CD4-positive, alpha-beta T cell treated with Interferon alpha-2 for 1 hour (primary cell): ENCODE measurements around the gene CAMKK1.
"Not testable (repeated sequence)": the region's sequence is repeated elsewhere in the genome, so short reads cannot be mapped to it uniquely, and the experiment has no call there.

ENCODE experiments used
- DNase-seq, 2 donors: peaks; one replicate each; pipeline ENCODE4 v3.0.0-alpha.2; 2020 to 2022

CAMKK1 gene

GRCh38 chr17:3873862-3874261, 19.0 kb downstream of the CAMKK1 start:
- no peak for DNase-seq

GRCh38 chr17:3870871-3871306, 22.0 kb downstream of the CAMKK1 start:
- peak in 1 of 2 donors; percentile 12 for DNase-seq

DNA sequence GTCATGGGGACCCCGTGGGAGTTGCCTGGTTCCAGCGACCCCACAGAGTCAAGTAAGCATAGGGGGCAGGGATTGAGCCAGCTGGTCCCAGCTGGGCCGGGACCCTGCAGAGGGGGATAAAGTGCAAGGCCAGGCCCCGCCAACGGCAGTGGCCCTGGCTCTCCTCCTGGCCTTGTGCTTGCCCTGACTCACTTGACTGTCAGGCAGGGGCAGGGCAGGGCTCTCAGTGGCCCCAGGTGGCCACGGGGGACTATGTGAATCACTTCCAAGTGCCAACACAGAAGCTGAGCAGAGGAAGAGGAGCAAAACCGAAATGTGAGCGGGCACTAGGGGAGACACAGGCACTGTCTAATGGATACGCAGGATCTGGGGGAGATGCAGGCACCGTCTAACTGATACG, 25.2 kb downstream of the CAMKK1 start:
- DNase-seq, result no peak

DNA sequence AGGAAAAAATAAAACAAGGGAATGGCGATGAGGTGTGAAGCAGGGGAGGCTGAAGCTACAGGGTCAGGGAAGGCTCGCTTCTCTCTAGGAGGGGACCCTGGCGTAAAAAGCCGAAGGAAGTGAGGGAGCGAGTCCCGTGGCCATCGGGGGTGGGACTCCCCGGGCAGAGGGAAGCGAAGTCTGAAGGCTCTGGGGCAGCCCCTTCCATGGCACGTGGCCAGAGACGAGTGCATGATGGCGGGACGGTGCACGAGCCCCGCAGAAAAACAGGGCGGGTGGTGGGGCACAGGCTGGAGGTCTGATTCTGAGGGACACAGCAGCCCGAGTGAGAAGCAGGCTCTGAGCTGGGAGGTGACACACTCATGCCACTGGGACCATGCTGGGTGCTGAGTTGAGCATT, 25.7 kb downstream of the CAMKK1 start:
- no peak for DNase-seq

DNA sequence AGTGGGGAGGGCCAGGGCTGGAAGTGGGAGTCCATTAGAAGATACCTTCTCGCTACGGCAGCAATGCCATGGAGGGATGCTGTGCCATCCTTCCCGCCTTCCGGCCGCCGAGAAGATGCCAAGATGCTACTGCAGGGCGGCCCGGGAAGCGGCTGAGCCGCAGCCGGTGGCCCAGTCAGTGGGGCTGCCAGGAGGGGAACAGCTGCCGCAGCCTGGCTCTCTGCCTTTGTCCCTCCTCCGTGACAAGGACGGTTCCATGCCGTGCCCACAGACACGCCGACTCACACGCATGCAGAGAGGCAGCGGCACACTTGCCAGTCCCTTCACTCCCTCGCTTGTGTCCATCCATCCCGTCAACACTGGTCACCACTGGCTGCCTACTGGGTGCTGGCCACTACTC, 26.6 kb downstream of the CAMKK1 start:
- no peak for DNase-seq

GRCh38 chr17:3865176-3865575, 27.7 kb downstream of the CAMKK1 start:
- no peak for DNase-seq

GRCh38 chr17:3864534-3864933, 28.3 kb downstream of the CAMKK1 start:
- DNase-seq, result no peak

- DNase-seq, result no peak
Measured at GRCh38 chr17:3861761-3862681, 30.8 kb downstream of the CAMKK1 start.

DNA sequence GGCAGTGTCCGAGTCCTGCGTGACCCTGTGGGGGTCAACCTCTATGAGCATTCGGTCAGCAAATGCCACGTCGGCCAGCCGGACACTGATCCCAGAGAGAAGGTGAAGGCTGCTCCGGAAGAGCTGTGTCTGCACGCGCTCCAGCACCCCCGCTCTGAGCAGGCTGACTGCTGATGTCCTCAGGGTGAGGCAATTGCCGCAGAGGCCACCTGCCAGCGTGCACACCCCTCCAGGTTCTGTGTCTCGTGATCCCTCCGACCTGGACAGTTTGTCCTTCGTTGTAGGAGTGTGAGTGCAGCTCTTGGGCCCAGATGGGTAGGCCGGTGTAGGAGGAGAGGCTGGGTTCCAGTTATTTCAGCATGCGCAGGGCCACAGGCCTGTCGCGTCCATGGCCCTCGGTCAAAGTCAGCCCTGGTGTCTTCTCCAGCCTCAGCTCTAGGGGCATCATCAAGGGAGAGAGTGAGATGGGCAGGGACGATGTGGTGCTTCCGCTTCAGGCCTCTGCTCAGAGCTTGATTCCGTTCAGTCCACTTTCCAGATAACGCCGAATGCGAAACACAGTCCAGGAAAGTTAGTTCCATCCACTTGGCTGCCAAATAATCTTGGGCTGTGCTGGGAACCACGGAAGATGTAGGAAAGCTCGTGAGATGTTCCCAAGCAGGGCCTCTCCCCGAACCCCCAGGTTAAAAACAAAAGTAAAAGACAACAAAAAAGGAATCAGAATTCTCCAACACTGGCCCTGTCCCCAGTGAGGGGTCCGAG, 31.7 kb downstream of the CAMKK1 start:
- no peak for DNase-seq

GRCh38 chr17:3859940-3860339, 32.9 kb downstream of the CAMKK1 start:
- no peak for DNase-seq

GRCh38 chr17:3857261-3858105, 35.4 kb downstream of the CAMKK1 start:
- DNase-seq, result no peak

- DNase-seq, result not testable (repeated sequence)
Measured at GRCh38 chr17:3854204-3854603, 38.6 kb downstream of the CAMKK1 start.

GRCh38 chr17:3852561-3852960, 40.3 kb downstream of the CAMKK1 start:
- no peak for DNase-seq

GRCh38 chr17:3851461-3852100, 41.3 kb downstream of the CAMKK1 start:
- no peak for DNase-seq

DNA sequence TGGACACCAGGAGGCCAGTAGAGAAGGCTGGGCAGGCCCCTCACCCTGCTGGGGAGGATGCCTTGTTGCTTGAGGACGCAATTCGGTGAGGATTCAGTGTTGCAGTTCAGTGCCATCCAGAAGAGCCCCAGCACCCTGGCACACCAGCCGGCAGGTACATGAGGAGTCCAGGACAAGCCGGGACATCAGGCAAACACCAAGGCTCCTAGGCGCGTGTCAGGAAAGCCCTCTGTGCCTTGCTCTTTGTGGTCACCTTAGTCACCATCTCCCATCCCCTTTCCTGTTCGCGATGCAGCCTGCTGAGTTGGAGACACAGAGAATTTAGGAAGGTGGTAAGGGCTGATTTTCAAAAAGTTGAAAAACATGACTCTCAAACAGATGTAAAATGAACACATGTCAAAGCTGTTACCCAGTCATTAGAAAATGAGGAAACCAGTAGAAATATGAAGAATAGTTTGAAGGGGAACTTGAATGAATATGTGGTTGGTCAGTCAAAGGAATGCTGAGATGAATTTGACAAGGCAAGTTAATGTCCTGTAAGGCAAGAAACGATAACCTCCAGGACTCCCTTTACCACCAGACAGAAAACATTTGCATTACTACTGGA, 44.5 kb downstream of the CAMKK1 start:
- no peak for DNase-seq

GRCh38 chr17:3847165-3847670, 45.6 kb downstream of the CAMKK1 start:
- no peak for DNase-seq

DNA sequence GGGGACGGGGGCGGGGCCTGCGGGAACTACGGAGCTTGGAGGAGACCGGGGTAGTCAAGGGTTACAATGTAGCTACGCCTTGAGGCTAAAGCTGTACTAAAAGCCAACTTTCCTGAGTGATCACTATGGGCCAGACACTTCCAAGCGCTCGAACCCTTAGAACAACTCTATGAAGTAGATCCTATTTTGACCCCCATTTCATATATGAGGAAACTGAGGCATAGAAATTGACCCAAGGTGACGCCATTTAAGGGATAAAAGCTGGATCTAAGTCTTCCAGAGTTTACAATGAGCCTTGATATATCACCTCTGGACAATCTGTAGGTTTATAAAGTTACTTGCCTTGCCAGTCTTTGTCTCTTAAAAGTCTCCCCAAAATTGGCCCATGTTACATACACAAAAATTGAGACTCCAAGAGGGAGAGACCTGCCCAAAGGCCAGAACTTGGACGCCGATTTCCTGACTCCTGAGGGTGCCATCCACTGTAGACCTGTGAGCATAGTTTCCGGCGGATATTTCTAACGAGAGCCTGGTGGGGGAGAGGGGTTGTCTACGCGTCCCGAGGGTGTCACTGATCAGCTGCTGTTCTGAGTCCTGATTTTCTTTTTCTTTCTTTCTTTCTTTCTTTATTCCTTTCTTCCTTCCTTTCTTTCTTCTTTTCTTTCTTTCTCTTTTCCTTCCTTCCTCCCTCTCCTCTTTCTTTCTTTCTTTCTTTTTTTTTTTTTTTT, 46.3 kb downstream of the CAMKK1 start:
- DNase-seq, result no peak

GRCh38 chr17:3845621-3846436, 47.0 kb downstream of the CAMKK1 start, which contains the start of gene NCBP3:
TSS of gene NCBP3 (minus strand) at chr17:3846246. CDS start at chr17:3846223, 23 bp downstream.
- peak; percentile 87 to 93 for DNase-seq

GRCh38 chr17:3845291-3845620, 47.6 kb downstream of the CAMKK1 start:
- peak in 1 of 2 donors; percentile 44 for DNase-seq

DNA sequence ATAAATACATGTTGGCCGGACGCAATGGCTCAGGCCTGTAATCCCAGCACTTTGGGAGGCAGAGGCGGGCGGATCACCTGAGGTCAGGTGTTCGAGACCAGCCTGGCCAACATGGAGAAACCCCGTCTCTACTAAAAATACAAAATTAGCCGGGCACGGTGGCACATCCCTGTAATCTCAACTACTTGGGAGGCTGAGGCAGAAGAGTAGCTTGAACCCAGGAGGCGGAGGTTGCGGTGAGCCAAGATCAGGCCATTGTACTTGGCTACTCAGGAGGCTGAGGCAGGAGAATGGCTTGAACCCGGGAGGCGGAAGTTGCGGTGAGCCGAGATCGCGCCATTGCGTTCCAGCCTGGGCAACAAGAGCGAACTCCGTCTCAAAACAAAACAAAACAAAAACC, 48.3 kb downstream of the CAMKK1 start:
- DNase-seq, result not testable (repeated sequence)
